GM19455 (cell line): ENCODE measurements around the gene GRAMD4.

Experiments used
- ATAC-seq: cut with Tn5 transposase; IDR thresholded peaks from one replicate; pipeline ENCODE4 v1.9.1; 2021; ENCODE audit not compliant: unreplicated experiment

GRAMD4 gene

DNA sequence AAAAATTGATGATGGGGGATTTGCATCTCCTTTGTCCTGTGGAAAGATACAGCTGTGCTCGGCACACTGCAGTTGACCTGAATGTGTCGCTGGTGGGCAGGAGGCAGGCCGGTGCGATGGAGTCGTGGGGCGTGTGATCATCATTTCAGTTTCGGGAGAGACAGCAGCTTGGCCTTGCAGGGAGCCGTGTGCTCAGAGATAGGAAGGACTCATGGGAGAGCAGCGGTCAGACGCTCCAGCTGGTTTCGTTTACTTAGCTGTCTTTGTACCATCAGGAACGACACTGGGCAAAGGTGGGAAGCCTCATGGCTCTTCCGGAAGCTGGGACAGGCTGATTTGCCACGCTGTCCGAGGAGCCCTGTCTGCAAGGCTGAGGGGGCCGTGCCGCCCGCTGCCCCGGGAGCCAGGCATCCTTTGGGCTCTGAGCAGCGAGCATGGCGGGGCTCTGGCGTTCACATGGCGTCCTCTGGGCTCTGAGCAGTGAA lies 32.7 kb downstream of the GRAMD4 start:
- no peak for ATAC-seq

DNA sequence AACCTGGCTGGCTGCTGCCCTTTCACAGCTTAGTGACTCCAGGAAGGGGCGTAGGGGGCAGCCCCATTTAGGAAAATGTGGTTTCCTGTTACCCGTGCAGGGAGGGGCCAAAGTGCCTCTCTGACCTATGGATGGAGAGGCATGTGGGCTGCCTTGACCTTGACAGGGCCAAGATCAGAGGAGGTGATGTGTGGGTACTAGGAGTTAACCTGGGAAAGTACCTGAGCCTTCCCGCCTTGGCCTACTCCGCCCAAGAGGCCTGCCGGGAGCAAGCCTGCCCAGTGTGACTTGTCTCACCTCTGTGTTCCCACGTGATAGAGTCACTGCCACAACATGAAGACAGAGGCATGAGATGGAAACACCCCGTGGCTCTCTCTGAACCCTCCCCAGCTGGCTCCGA lies 33.4 kb downstream of the GRAMD4 start:
- no peak for ATAC-seq

DNA sequence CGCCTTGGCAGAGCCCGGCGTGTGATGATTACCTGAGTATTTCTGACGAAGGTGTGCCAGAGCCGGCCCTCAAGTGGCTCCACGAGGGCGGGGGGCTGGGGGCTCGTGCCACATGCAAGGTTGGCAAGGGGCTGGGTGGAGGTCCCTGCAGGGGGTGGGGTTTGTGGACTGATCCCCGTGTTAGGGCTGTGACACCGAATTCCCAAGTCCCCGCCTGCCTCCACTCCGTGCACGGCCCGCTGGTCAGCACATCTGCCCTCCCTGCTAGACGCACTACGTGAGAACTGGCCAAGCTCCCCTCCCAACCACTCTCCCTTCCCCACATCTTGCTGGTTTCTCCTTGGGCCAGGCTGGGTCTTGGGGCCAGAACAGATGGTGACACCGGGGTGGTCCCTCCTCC lies 34.2 kb downstream of the GRAMD4 start:
- no peak for ATAC-seq

DNA sequence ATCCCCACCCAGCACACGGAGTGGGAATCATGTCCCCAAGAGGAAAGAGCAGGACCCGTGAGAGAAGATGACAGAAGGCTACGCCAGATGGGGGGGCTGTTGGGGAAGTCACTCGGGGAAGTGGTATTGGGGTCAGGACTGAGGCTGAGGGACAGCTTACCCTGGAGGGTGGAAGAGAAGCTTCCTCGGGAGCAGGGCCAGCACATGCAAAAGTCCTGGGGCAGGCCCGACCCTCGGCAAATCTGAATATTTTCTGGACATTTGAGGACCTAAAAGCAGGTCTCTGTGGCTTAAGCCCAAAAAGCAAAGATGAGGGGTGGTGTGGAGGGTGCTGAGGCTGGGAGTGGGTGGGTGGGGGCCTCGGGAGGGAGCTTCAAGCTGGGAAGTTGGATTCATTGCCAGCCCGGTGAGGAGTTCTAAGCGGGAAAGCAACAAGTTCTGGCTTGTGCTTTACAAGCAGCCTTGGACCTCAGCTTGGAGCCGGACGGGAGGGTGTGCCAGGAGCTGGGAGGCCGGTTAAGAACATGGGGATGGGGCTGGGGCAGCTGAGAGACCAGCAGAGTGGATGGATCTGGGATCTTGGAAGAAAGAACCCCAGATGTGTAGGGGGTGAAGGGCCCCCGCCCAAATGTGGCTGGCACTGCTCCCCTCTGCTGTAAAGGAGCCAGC lies 34.9 kb downstream of the GRAMD4 start:
- no peak for ATAC-seq

DNA sequence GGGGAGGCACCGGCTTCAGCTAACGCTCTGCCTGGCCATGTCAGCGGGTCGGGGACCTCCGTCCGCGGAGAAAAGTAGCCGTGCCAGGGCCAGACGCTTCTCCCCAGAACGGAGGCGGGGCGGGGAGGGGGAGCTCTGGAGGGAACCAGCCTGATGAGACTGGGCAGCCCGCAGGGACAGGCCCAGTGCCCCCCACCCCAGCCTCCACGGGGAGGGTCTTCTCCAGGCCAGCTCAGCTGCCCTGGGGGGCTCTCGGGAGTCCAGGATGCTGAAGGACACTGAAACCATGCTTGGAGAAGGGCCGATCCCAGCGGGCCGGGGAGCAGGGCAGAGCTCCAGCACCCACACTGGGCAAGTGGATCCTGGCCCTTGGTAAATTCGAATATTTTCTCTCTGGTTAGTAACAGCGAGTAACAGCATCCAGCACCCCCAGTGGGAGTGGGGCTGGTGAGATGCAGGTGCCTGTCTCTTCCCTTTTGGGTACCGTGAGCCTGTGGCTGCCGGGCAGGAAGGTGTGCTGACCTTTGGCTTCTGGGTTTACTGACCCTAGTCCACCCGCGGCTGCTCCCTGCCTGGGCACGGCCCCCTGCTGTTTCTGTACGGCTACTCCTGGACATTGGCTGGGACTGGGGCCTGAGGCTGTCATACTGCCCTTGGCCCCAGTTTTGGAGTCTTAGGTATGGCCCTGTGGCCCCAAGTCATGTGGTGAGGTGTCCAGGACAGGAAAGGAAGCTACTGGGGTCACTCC lies 35.8 kb downstream of the GRAMD4 start:
- ATAC-seq, result no peak

DNA sequence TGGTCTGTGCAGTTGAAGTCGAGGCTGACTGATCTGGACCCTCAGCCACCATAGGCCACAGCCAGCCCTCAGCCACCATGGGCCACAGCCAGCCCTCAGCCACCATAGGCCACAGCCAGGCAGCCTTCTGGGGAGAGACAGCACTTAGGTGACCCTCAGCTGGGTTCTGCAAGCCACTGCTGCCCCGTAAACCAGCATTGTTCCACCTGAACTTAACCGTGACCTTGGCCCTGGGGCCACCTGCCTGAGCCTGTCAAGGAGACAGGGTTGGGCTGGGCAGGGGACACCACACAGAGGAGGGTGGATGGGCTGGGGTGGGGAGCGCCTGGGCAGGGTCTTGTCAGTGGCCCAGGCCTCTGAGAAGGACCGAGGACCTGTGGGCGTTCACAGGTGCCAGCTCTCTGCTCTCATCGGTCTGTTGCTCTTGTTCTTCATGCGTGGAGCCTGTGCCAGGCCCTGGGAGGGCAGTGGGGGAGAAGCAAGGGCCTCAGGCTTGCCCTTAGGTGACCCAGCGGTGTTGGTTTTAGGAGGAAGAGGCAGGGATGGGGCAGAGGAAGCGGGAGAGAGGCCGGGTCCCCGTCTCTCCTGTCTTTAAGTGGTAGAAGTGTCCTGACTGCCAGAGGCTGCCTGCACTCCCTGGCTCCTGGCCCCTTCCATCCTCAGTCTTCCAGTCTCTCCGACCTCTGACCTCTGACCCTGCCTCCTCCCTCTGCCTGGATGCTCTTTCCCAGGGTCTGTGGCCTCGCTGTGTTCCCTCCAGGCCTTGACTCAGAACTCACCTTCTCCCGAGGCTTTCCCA lies 36.9 kb downstream of the GRAMD4 start:
- no peak for ATAC-seq

DNA sequence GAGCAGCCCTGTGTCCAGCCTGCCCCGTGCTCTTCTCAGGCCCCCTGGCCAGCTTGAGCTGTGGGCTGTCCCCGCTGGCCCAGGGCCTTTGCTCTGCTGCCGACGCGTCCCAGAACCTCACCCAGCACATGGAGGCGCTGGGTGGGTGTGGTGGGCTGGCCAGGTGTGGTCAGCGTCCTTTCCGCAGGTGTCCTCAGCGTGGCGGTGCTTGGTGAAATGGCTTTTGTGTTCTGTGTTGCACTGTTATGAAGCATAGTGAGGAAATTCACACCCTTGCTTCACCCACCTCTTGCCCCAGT lies 37.4 kb downstream of the GRAMD4 start:
- ATAC-seq, result no peak

DNA sequence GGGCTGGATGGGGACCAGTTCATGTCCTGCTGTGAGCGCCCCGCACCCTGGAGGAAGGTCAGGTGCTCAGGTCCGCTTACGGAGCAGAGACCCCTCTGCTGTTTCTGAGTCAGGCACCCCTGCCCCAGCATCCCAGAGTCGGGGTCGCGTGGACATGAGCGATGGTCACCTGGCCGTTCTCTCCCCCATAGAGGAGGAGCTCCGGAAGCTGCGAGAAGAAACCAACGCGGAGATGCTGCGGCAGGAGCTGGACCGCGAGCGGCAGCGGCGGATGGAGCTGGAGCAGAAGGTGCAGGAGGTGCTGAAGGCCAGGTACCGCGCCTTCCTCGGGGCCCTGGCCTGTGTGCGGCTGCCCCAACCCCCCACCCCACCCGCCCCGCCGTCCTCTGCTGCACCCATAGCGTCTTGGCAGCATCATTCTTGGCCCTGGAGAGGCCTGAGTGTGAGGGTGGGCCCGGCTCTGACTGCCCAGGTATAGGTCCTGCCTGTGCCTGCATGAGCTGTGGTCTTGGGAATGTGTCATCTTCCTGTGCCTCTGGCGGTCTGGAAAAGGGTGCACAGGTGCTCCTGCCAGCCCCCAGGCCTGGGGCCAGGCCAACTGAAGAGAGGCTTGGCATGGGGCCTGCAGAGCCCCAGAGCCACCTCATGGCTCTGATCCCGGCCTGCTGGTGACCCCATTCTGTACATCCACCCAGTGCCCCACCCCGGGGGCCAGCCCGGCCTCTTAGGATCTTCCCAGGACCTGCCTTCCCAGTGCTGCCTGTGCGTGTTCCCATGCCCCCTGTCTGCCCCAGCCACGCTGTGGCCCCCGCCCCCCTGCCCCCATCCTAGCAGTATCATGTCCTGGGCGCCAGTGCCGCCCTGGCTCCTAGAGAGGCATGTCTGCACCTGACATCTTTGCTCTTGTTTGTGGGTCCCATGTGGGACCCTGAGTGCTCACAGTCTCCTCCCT lies 38.1 kb downstream of the GRAMD4 start:
- no peak for ATAC-seq

DNA sequence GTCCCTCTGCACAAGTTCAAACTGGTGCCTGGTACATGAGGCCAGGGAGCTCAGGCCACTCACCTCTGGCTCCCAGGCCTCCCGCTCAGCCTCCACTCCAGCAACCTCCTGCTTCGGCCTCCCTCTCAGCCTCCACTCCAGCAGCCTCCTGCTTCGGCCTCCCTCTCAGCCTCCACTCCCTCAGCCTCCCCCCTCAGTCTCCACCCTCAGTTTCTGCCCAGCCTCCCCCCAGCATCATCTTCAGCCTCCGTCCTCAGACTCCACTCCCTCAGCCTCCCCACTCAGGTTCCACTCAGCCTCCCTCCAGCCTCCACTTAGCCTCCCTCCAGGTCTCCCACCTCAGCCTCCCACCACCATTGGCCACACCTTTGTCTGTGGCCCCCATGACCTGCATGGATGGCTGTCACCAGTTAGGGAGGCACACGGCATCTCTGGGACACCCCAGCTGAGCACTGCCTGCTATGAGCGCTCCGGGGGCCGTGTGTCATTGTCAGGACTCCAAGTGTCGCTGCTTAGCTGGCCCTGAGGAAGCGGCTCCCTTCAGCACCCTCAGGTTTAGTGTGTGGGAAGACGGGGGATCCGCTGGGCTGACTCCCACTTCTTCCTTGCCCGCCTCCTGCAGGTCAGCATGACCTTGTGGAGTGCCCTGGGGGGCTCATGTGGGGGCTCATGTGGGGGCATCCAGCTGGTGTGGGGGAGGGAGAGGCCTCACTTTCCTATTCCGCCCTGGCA lies 39.0 kb downstream of the GRAMD4 start:
- ATAC-seq, result no peak

DNA sequence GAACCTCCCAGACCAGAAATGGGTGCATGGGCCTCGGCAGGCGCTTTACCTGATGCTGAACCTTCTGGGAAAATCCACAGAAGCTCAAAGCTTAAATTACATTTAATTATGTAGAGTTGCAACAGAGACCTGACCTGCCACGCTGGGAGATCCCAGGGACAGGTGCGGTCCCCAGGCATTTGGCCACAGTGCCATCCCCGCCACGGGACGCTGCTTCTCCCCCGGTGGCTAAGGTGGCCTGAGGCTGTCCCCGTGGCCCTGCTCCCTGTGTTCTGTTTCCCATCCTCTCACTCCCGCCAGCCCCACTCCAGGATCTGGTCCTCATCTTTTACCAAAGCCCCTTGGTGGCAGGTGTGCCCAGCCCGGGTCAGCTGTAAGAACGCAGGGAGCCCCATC lies 39.6 kb downstream of the GRAMD4 start:
- no peak for ATAC-seq

DNA sequence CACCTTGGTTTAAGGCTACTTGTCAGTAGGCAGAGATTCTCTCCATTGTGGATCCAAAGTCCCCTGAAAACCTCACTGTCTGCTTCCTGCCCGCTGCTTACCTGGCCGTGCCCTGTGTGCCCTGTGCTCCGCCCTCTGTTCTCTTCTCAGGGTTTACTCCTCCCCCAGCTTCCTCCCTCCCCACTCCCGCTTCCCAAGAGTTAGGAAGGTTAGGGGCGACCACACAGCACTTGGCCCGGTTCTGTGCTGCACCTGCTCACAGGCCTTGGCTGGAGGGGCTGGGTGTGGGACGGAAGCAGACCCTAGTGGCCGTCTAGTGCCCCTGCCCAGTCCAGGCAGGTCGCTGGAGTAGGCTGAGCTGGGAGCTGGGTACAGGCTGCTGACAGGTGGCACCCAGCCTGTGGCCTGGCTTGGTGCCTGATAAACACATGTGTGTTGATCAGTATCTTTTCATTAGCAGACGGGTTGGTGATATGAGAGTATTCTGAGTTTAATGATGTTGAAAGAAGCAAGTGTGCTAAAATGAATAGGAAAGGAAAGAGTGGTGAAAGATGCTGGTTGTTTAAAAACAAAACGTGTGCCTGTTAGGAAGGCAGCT lies 40.5 kb downstream of the GRAMD4 start:
- no peak for ATAC-seq

DNA sequence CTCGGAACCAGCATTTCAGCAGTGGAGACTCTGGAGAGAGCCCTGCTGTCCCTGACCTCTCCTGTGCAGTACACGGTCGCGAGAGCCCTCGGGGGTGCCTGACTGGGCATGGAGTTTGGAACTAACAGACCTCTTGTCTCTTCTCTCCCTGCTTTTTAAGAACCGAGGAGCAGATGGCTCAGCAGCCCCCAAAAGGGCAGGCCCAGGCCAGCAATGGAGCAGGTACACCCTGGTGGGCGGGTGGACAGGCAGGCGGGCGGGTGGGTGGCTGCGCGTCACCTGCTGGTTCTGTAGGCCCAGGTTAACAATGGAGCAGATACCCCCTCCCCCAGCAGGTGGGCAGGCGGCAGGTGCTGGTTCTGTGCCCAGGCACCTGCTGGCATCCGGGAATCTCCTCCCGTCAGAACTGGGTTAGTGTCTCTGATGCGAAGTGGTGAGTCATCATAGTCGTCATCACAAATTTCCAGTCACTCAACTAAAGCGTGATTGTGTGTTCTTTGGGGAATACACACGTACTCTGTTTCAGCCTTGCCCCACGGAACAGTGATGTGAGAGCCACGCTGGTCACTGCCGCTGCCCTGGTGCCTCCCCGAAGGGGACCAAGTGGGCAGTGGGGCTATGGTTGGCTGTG lies 41.1 kb downstream of the GRAMD4 start:
- no peak for ATAC-seq

DNA sequence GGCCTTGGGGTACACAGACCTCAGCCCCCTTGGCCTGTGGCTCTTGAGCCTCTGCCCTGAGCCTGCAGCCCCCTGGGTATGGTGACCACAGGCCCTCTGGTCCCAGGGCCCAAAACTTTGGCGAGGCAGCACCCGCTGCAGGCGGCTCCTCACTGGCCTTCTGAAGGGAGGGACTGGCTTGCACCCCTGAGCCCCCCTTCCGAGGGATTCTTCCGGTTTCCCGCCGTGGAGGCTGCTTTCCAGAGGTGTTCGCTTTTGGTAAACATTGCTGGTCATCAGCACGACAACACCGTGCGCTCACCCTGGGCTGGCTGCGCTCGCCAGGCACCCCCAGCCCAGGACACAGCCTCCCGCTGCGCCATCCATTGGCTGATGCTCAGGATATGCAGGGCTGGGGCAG lies 42.0 kb downstream of the GRAMD4 start:
- ATAC-seq, result no peak

DNA sequence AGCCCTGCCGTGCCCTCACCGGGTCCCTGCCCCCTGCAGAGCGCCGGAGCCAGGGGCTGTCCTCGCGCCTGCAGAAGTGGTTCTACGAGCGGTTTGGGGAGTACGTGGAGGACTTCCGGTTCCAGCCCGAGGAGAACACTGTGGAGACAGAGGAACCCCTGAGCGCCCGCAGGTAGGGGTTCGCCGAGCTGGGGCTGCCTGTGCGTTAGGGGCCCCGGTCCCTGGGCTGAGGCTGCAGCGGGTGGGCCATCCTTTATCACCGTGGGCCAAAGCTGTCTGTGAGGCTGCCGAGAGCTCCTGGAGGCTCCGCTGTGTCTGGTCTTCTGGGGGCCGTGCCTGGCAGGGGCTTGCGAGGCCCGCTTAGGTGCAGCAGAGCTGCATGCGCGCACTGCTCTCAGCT lies 42.8 kb downstream of the GRAMD4 start:
- ATAC-seq, result no peak

DNA sequence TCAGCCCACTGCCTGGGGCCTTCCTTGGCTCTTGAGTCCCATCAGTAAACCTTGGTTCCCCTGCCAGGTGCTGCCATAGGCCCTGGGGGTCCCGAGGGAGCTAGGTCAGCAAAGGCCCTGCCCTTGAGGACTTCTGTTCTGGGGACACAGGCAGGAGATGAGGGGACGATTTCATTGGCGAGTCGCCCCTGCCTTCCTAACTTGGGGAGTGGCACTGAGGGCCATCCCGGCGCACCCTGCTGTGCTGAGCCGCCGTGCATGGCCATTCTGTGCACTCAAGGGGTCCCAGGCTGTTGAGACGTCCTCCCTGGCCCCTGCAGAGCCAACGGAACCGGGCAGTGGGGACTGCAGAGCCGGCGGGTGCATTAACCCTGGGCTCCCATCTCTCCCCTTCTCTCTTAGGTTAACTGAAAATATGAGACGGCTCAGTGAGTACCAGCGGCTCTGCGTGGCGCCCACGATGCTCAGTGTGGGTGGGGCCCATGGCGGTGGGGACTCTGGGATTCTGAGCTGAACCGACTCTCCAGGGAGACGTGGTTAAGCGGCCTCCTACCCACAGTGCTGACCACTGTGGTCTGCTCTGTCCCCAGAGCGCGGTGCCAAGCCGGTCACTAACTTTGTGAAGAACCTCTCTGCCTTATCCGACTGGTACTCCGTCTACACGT lies 43.4 kb downstream of the GRAMD4 start:
- ATAC-seq, result no peak

DNA sequence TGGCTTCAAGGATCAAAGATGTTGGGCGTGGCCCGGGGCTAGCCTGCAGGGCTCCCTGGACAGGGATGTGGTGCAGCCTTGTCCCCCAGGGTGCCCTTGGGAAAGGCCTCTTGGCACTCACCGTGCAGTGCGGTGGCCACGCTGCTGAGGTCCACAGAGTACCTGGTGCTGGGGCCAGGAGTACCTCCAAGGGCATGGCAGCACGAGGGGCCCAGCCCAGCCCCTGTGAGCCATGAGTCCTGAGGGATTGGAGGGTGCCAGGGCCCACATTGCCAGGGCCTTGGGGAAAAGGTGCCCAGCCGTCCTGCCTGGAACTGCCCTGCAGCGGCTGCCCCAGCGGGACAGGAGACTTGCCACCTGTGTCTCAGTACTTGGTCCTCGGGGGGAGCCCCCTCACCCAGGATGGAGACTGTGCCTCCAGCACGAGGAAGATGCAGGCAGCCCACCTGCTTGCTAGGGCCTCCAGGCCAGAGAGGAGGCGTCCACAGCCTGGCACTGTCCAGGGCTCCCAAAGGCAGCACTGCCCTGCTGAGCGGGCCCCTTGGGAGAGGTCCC lies 44.2 kb downstream of the GRAMD4 start:
- ATAC-seq, result no peak

DNA sequence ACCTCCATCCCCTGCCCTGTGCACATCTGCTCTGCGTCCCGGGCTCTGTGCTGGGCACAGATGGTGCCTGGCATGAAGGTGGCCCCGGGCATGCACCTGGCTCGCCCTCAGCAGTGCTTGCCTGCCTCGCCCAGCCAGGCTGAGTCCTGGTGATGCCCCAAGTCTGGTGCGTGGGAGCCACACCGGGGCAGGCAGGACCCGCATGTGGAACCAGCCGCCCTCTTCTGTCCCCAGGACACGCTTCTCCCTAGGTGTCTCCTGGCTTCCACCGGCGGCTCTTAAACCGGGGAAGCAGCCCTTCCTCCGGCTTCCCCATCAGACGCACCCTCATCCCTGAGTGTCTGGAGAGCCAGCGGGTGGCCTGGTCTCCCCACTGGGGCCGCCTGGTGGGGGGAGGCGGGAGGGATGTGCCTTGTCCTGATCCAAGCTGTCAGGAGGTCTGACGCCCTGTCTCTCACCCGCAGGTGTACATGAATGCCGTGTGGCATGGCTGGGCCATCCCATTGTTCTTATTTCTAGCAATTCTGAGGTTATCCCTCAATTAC lies 45.0 kb downstream of the GRAMD4 start:
- no peak for ATAC-seq

DNA sequence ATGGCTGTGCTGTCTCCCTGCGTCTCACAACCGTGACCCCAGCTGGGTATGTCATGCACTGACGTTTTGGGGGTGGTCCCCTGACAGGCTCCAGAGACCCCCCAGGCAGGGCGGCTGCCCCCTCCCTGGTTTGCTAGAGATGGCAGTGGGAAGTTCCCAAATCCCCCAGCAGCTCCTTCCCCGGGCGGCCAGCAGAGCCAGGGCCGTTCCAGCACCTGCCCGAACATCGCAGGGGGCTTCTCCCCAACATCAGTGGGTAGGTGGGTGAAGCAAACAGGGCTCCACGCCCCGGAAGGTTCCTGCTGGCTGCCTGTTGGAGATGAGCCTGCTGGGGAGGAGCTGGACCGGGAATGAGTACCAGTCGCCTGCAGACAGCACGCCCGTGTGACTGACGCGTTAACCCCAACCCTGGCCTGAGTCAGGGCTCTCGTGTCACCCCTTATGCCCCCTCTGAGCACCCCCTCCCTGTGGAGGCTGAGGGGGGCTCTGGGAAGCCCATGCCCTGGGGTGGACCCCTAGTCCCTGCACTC lies 45.6 kb downstream of the GRAMD4 start:
- ATAC-seq, result no peak
